ENCODE measurements around the gene CRYGS. TPM values are rescaled to one million over a fixed set of nuclear protein-coding genes. Genes with fewer than 3 reads are reported as not detected.

CRYGS gene
- total RNA-seq, 1 donor from 2014 or later: 0.79 TPM

DNA sequence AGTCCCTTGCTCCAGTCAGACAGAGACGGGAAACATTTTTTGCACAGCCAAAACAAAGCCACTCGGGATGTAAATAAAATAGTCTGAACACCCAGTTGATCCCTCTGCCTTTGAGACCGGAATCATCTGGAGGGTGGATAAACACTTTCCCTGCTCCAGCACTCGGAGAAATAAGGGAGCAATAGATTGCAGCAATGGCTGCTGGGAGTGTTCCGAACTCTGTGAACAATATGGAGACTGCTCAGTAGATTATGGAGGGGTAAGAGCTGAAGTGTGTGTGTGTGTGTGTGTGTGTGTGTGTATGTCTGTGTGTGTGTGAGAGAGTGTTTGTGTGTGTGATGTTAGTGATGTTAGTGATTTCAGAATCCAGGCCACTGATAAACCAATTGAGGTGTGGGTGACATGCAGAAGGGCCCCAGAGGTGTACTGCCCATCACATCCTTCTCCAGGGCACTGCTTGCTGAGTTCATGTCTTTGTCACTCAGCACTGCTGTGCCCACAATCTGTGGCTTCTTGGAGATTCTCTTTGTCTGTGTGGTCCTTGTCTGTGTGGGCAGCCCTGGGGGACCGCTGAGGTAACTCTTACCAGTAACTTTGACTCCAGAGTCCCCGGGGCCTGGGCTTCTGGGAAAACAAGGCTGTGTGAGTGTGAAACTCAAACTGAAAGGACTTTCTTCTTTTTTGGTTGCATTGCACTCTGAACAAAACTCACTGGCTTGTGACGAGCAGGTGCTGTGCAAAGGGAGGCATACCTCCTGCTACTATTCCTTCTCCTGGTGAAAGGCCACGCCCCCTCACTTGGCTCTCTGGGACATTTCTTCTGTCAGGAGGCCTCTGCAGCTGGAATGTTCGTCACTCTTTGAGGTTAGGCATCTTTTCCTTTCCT, 23.0 kb downstream of the CRYGS start:
- no peak overlapping the region for H3K4me3 ChIP-seq (ENCODE audit: low read depth, low read length)
- peaks cover 2% of the 10 kb centered on the region for H3K27me3 ChIP-seq (ENCODE audit: control insufficient read depth, insufficient read depth, low read length)
- TF ChIP-seq CTCF (IDR thresholded peaks at IDR 0.05; ENCODE audit: insufficient read depth, low read length, severe bottlenecking): no peak

GRCh38 chr3:186520431-186520830, 23.7 kb downstream of the CRYGS start:
- no peak for DNase-seq (ENCODE audit: low read depth)
- no peaks in the 10 kb centered on the region for H3K36me3 ChIP-seq (ENCODE audit: control insufficient read depth, insufficient read depth, low read length)
- no peak overlapping the region for H3K4me3 ChIP-seq (ENCODE audit: low read depth, low read length)
- peaks cover 2% of the 10 kb centered on the region for H3K27me3 ChIP-seq (ENCODE audit: control insufficient read depth, insufficient read depth, low read length)
- no peak for TF ChIP-seq CTCF (IDR thresholded peaks at IDR 0.05; ENCODE audit: insufficient read depth, low read length, severe bottlenecking)
- no peak for FAIRE-seq

More for the DNA sequence above, 23.0 kb downstream of the CRYGS start:
- H3K36me3 ChIP-seq (ENCODE audit: control insufficient read depth, insufficient read depth, low read length): no peaks in the 10 kb centered on the region
- FAIRE-seq (no peak), DNase-seq (ENCODE audit: low read depth) (no peak)

- H3K27me3 ChIP-seq (ENCODE audit: control insufficient read depth, insufficient read depth, low read length): no peaks in the 10 kb centered on the region
- DNase-seq (ENCODE audit: low read depth): no peak
Observed at GRCh38 chr3:186519021-186519658, 25.0 kb downstream of the CRYGS start.

DNA sequence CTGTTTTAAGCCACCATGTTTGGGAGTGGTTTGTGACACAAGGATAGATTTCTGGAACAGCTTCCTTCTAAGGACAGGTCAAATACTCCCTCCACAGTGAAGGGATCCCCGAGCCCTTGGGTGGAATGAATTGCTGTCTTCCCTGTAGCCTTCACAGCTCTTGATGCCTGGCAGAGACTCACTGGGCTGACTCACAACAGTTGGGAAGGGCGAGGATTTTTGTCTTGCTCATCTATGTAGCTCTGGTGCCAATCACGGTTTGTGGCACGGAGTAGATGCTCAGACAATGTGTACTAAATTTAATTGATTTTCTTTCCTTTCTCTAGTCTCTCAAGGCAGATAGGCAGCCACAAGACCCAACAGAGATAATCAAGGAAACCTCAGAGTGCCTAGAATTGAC, 27.0 kb downstream of the CRYGS start:
- DNase-seq (ENCODE audit: low read depth) (no peak), FAIRE-seq (no peak)
- peaks cover 3% of the 10 kb centered on the region for H3K27me3 ChIP-seq (ENCODE audit: control insufficient read depth, insufficient read depth, low read length)
- no peaks in the 10 kb centered on the region for H3K36me3 ChIP-seq (ENCODE audit: control insufficient read depth, insufficient read depth, low read length)
- no peak for TF ChIP-seq CTCF (IDR thresholded peaks at IDR 0.05; ENCODE audit: insufficient read depth, low read length, severe bottlenecking)
- H3K4me3 ChIP-seq (ENCODE audit: low read depth, low read length): no peak overlapping the region

More at GRCh38 chr3:186519021-186519658, 25.0 kb downstream of the CRYGS start:
- TF ChIP-seq CTCF (IDR thresholded peaks at IDR 0.05; ENCODE audit: insufficient read depth, low read length, severe bottlenecking): no peak
- FAIRE-seq: no peak
- no peak overlapping the region for H3K4me3 ChIP-seq (ENCODE audit: low read depth, low read length)
- no peaks in the 10 kb centered on the region for H3K36me3 ChIP-seq (ENCODE audit: control insufficient read depth, insufficient read depth, low read length)

- DNase-seq (ENCODE audit: low read depth): no peak
- no peak for FAIRE-seq
- Histone ChIP-seq H3K27me3 (ENCODE audit: control insufficient read depth, insufficient read depth, low read length) (peaks cover 3% of the 10 kb centered on the region), H3K36me3 (ENCODE audit: control insufficient read depth, insufficient read depth, low read length) (no peaks in the 10 kb centered on the region), H3K4me3 (ENCODE audit: low read depth, low read length) (no peak overlapping the region)
- no peak for TF ChIP-seq CTCF (IDR thresholded peaks at IDR 0.05; ENCODE audit: insufficient read depth, low read length, severe bottlenecking)
Observed at GRCh38 chr3:186516646-186517045, 27.5 kb downstream of the CRYGS start.
